A549 (cell line): Measurements from ENCODE around the gene TGDS.

Source experiments
- CEBPB ChIP-seq, 2 experiments: fragments of >200 bp in 1 of 2; sonication (Bioruptor Twin) in 1 of 2; formaldehyde crosslinking in 1 of 2; IDR thresholded peaks; 2 replicates each; pipeline ENCODE4 v1.6.1; 2012 to 2016
- FOSL2 ChIP-seq, 2 experiments: fragments of 450-650 bp in 1 of 2; fragments of >200 bp in 1 of 2; sonication (Bioruptor Twin) in 1 of 2; formaldehyde crosslinking; IDR thresholded peaks; 2 replicates each; pipeline versions ENCODE4 v1.5.0 to v1.6.1; 2016 to 2020; ENCODE audit warnings: mild to moderate bottlenecking in 1 of 2, moderate library complexity in 1 of 2
- HDAC2 ChIP-seq: fragments of 200-600 bp; sonication (generic); IDR thresholded peaks from 2 replicates; pipeline ENCODE4 v1.6.1; 2016
- HOXB5 ChIP-seq: fragments of 250-450 bp; sonication (Bioruptor Pico); IDR thresholded peaks from 2 replicates; pipeline ENCODE4 v1.5.0; 2020; ENCODE audit warnings: mild to moderate bottlenecking, moderate library complexity
- JUN ChIP-seq, 2 experiments: fragments of >200 bp; sonication (Bioruptor Twin); formaldehyde crosslinking; IDR thresholded peaks; 2 replicates in 1 of 2; 3 replicates in 1 of 2; pipeline ENCODE4 v1.6.1; 2016 to 2017
- NR3C1 ChIP-seq: fragments of >200 bp; sonication (Bioruptor Twin); formaldehyde crosslinking; IDR thresholded peaks from 3 replicates; pipeline ENCODE4 v1.6.1; 2017
- POLR2A ChIP-seq: IDR thresholded peaks from 2 replicates; pipeline ENCODE4 v1.6.1; 2012; ENCODE audit warnings: mild to moderate bottlenecking, low read length
- POLR2AphosphoS2 ChIP-seq: conservative IDR thresholded peaks from 2 replicates; pipeline ENCODE4 v1.6.1; 2012; ENCODE audit warnings: low read length, improper control_type of control experiment, inconsistent platforms
- RARB ChIP-seq: fragments of 250-450 bp; sonication (Bioruptor Pico); IDR thresholded peaks from 2 replicates; pipeline ENCODE4 v1.8.0; 2021; ENCODE audit warnings: mild to moderate bottlenecking, moderate library complexity
- RFX5 ChIP-seq: fragments of 450-650 bp; IDR thresholded peaks from 2 replicates; pipeline ENCODE4 v1.7.1; 2014; ENCODE audit warnings: antibody characterized with exemption, mild to moderate bottlenecking, moderate library complexity
- SMC3 ChIP-seq: fragments of >200 bp; sonication (Bioruptor Twin); formaldehyde crosslinking; IDR thresholded peaks from 3 replicates; pipeline ENCODE4 v1.6.1; 2018; ENCODE audit warnings: inconsistent platforms
- TF ChIP-seq, protein P1 (sequence below): fragments of >200 bp; sonication (Bioruptor Twin); formaldehyde crosslinking; IDR thresholded peaks from 3 replicates; pipeline ENCODE4 v1.5.1; 2016

DNA sequence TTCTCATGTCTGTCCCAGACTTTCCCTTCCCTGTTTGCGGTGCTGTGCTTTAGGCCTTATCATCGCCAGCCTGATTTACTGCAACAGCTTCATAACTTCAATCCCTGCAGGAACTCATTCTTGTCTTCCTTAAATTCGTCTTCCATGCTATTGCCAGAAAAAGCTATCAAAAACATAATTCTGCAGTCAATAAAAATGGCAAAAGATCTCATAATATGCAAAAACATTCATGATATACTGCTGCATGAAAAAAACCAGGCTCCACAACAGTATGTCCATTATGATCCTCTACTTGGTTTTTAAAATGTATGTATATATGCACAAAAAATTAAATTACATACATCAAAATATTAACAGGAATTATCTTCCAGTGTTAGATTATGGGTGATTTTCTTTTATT, 28.4 kb downstream of the TGDS start:
- TF ChIP-seq CEBPB (IDR thresholded peaks at IDR 0.05) (no peak), POLR2AphosphoS2 (no peak), POLR2A (no peak), HDAC2 (no peak), FOSL2 (IDR thresholded peaks at IDR 0.05) (no peak), FOSL2 (CRISPR knock-in tag; IDR thresholded peaks at IDR 0.05) (no peak), HOXB5 (no peak), NR3C1 (no peak), JUN (IDR thresholded peaks at IDR 0.05) (no peak), SMC3 (no peak), RARB (no peak), RFX5 (no peak)
- TF ChIP-seq, protein P1, sequence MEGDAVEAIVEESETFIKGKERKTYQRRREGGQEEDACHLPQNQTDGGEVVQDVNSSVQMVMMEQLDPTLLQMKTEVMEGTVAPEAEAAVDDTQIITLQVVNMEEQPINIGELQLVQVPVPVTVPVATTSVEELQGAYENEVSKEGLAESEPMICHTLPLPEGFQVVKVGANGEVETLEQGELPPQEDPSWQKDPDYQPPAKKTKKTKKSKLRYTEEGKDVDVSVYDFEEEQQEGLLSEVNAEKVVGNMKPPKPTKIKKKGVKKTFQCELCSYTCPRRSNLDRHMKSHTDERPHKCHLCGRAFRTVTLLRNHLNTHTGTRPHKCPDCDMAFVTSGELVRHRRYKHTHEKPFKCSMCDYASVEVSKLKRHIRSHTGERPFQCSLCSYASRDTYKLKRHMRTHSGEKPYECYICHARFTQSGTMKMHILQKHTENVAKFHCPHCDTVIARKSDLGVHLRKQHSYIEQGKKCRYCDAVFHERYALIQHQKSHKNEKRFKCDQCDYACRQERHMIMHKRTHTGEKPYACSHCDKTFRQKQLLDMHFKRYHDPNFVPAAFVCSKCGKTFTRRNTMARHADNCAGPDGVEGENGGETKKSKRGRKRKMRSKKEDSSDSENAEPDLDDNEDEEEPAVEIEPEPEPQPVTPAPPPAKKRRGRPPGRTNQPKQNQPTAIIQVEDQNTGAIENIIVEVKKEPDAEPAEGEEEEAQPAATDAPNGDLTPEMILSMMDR: no peak
